ENCODE measurements around the gene CLEC16A. TPM values are rescaled to one million over a fixed set of nuclear protein-coding genes. Genes with fewer than 3 reads are reported as not detected.

The CLEC16A gene
- total and polyA plus RNA-seq, 2 experiments from 2014 or later = 9.9 to 24.1 TPM

GRCh38 chr16:10931134-10931533 is 13.2 kb upstream of the CLEC16A start:
- H3K36me3 Mint-ChIP-seq (ENCODE audit: low read depth) = peaks cover 10% of the 10 kb centered on the region
- peaks cover 3% of the 10 kb centered on the region for H3K27me3 Mint-ChIP-seq (ENCODE audit: insufficient read depth, low read depth, poor library complexity)
- H3K79me2 ChIP-seq (replicated peaks; ENCODE audit: insufficient read depth) = peaks cover 17% of the 10 kb centered on the region
- H3K4me2 ChIP-seq = no peak overlapping the region
- H3K9me2 ChIP-seq (ENCODE audit: insufficient read depth) = no peaks in the 10 kb centered on the region
- TF ChIP-seq NANOG (IDR thresholded peaks at IDR 0.05; ENCODE audit: borderline replicate concordance) (no peak), STAT1 (IDR thresholded peaks at IDR 0.05; ENCODE audit: unreplicated experiment) (no peak), JUNB (IDR thresholded peaks at IDR 0.05; ENCODE audit: unreplicated experiment) (no peak), ZNF331 (CRISPR knock-in tag; IDR thresholded peaks at IDR 0.05; ENCODE audit: low read depth) (no peak), CREB1 (CRISPR knock-in tag; IDR thresholded peaks at IDR 0.05; ENCODE audit: low read depth) (no peak), EZH2 (IDR thresholded peaks at IDR 0.05; ENCODE audit: low read depth, unreplicated experiment) (no peak), POLR2AphosphoS5 (IDR thresholded peaks at IDR 0.05; ENCODE audit: low read depth) (no peak), ZNF114 (CRISPR knock-in tag; IDR thresholded peaks at IDR 0.05) (no peak), EZH2phosphoT487 (IDR thresholded peaks at IDR 0.05; ENCODE audit: unreplicated experiment) (no peak)
- TF ChIP-seq, protein P1, sequence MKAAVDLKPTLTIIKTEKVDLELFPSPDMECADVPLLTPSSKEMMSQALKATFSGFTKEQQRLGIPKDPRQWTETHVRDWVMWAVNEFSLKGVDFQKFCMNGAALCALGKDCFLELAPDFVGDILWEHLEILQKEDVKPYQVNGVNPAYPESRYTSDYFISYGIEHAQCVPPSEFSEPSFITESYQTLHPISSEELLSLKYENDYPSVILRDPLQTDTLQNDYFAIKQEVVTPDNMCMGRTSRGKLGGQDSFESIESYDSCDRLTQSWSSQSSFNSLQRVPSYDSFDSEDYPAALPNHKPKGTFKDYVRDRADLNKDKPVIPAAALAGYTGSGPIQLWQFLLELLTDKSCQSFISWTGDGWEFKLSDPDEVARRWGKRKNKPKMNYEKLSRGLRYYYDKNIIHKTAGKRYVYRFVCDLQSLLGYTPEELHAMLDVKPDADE (IDR thresholded peaks at IDR 0.05) = no peak
- TF ChIP-seq, protein P2, sequence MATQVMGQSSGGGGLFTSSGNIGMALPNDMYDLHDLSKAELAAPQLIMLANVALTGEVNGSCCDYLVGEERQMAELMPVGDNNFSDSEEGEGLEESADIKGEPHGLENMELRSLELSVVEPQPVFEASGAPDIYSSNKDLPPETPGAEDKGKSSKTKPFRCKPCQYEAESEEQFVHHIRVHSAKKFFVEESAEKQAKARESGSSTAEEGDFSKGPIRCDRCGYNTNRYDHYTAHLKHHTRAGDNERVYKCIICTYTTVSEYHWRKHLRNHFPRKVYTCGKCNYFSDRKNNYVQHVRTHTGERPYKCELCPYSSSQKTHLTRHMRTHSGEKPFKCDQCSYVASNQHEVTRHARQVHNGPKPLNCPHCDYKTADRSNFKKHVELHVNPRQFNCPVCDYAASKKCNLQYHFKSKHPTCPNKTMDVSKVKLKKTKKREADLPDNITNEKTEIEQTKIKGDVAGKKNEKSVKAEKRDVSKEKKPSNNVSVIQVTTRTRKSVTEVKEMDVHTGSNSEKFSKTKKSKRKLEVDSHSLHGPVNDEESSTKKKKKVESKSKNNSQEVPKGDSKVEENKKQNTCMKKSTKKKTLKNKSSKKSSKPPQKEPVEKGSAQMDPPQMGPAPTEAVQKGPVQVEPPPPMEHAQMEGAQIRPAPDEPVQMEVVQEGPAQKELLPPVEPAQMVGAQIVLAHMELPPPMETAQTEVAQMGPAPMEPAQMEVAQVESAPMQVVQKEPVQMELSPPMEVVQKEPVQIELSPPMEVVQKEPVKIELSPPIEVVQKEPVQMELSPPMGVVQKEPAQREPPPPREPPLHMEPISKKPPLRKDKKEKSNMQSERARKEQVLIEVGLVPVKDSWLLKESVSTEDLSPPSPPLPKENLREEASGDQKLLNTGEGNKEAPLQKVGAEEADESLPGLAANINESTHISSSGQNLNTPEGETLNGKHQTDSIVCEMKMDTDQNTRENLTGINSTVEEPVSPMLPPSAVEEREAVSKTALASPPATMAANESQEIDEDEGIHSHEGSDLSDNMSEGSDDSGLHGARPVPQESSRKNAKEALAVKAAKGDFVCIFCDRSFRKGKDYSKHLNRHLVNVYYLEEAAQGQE (IDR thresholded peaks at IDR 0.05; ENCODE audit: unreplicated experiment) = no peak
- no peaks in the 10 kb centered on the region for H3K9me3 Mint-ChIP-seq
- ATAC-seq (no peak), DNase-seq (ENCODE audit: low spot score) (no peak)
- no peak overlapping the region for H3K4me3 ChIP-seq
- H3K4me3 Mint-ChIP-seq = no peak overlapping the region
- H3K36me3 ChIP-seq (ENCODE audit: insufficient read depth) = no peaks in the 10 kb centered on the region; the same call in 1 of the 2 replicates
- no peak overlapping the region for H3K27ac ChIP-seq (ENCODE audit: low read depth)
- H3K27me3 ChIP-seq (ENCODE audit: insufficient read depth) = no peaks in the 10 kb centered on the region
- no peaks in the 10 kb centered on the region for H3K4me1 Mint-ChIP-seq
- no peaks in the 10 kb centered on the region for H3F3A ChIP-seq (replicated peaks; ENCODE audit: low read depth)
- H2AFZ ChIP-seq = no peak overlapping the region
- H3K4me1 ChIP-seq (ENCODE audit: insufficient read depth) = no peaks in the 10 kb centered on the region
- no peak overlapping the region for H3K27ac Mint-ChIP-seq
- H4K20me1 ChIP-seq (replicated peaks; ENCODE audit: insufficient read depth) = peaks cover 16% of the 10 kb centered on the region

GRCh38 chr16:10931977-10932632 is 12.3 kb upstream of the CLEC16A start:
- no peaks in the 10 kb centered on the region for H3K9me2 ChIP-seq (ENCODE audit: insufficient read depth)
- DNase-seq (ENCODE audit: low spot score) (no peak), ATAC-seq (no peak)
- H2AFZ ChIP-seq = no peak overlapping the region
- H3K27me3 Mint-ChIP-seq (ENCODE audit: insufficient read depth, low read depth, poor library complexity) = peaks cover 3% of the 10 kb centered on the region
- no peaks in the 10 kb centered on the region for H3K27me3 ChIP-seq (ENCODE audit: insufficient read depth)
- H3K4me2 ChIP-seq = no peak overlapping the region
- no peaks in the 10 kb centered on the region for H3F3A ChIP-seq (replicated peaks; ENCODE audit: low read depth)
- peaks cover 9% of the 10 kb centered on the region for H3K36me3 Mint-ChIP-seq (ENCODE audit: low read depth)
- no peaks in the 10 kb centered on the region for H3K4me1 ChIP-seq (ENCODE audit: insufficient read depth)
- H3K4me3 ChIP-seq = no peak overlapping the region
- H3K36me3 ChIP-seq (ENCODE audit: insufficient read depth) = no peaks in the 10 kb centered on the region; the same call in 1 of the 2 replicates
- peaks cover 23% of the 10 kb centered on the region for H4K20me1 ChIP-seq (replicated peaks; ENCODE audit: insufficient read depth)
- no peaks in the 10 kb centered on the region for H3K4me1 Mint-ChIP-seq
- no peak overlapping the region for H3K27ac ChIP-seq (ENCODE audit: low read depth)
- H3K79me2 ChIP-seq (replicated peaks; ENCODE audit: insufficient read depth) = peaks cover 20% of the 10 kb centered on the region
- no peak overlapping the region for H3K27ac Mint-ChIP-seq
- no peak overlapping the region for H3K4me3 Mint-ChIP-seq
- H3K9me3 Mint-ChIP-seq = no peaks in the 10 kb centered on the region
- TF ChIP-seq, protein P1 (IDR thresholded peaks at IDR 0.05) = no peak
- no peak for TF ChIP-seq CTCF (conservative IDR thresholded peaks at IDR 0.05; ENCODE audit: low read depth in 2 of 2)
- TF ChIP-seq EZH2phosphoT487 (IDR thresholded peaks at IDR 0.05; ENCODE audit: unreplicated experiment) = no peak
- no peak for TF ChIP-seq NANOG (IDR thresholded peaks at IDR 0.05; ENCODE audit: borderline replicate concordance)
- TF ChIP-seq POLR2AphosphoS5 (IDR thresholded peaks at IDR 0.05; ENCODE audit: low read depth) = no peak
- TF ChIP-seq, protein P2 (IDR thresholded peaks at IDR 0.05; ENCODE audit: unreplicated experiment) = no peak
- TF ChIP-seq EZH2 (IDR thresholded peaks at IDR 0.05; ENCODE audit: low read depth, unreplicated experiment) = no peak

Measured in GM23338 (cell line).